Measurements from ENCODE around the gene IFNGR2.

The IFNGR2 gene

GRCh38 chr21:33478182-33478581 lies 75.0 kb downstream of the IFNGR2 start:
- peak overlapping the region; percentile 93 for H3K27ac ChIP-seq (ENCODE audit: low read length)
- H3K27me3 ChIP-seq (ENCODE audit: low read depth, low read length) = no peaks in the 10 kb centered on the region
- H3K4me1 ChIP-seq (ENCODE audit: control insufficient read depth in 1 of 2, insufficient read depth in 2 of 2, low read length in 2 of 2) = peaks cover 0 to 13% of the 10 kb centered on the region in 2 donors
- H3K4me3 ChIP-seq (ENCODE audit: low read depth in 1 of 2, low read length in 2 of 2) = peak overlapping the region; percentile 92 to 94
- peaks cover 0 to 7% of the 10 kb centered on the region in 2 donors for H3K36me3 ChIP-seq (ENCODE audit: control insufficient read depth in 1 of 2, insufficient read depth in 2 of 2, low read length in 2 of 2)
- no peaks in the 10 kb centered on the region for H3K9me3 ChIP-seq (ENCODE audit: control insufficient read depth in 1 of 2, low read length in 2 of 2)

- H3K27me3 ChIP-seq (ENCODE audit: low read depth, low read length) = no peaks in the 10 kb centered on the region
- H3K4me1 ChIP-seq (ENCODE audit: control insufficient read depth in 1 of 2, insufficient read depth in 2 of 2, low read length in 2 of 2) = peaks cover 0 to 13% of the 10 kb centered on the region in 2 donors
- no peaks in the 10 kb centered on the region for H3K9me3 ChIP-seq (ENCODE audit: control insufficient read depth in 1 of 2, low read length in 2 of 2)
- peak overlapping the region; percentile 93 for H3K27ac ChIP-seq (ENCODE audit: low read length)
- H3K36me3 ChIP-seq (ENCODE audit: control insufficient read depth in 1 of 2, insufficient read depth in 2 of 2, low read length in 2 of 2) = peaks cover 0 to 7% of the 10 kb centered on the region in 2 donors
- peak overlapping the region; percentile 92 to 94 for H3K4me3 ChIP-seq (ENCODE audit: low read depth in 1 of 2, low read length in 2 of 2)
Measured at GRCh38 chr21:33478935-33479678, 75.9 kb downstream of the IFNGR2 start.

GRCh38 chr21:33479679-33480480 lies 76.7 kb downstream of the IFNGR2 start, which contains the start of gene TMEM50B:
Gene TMEM50B (minus strand): TSS chr21:33479974. CDS start chr21:33468885, 11,089 bp downstream.
- H3K4me1 ChIP-seq (ENCODE audit: control insufficient read depth in 1 of 2, insufficient read depth in 2 of 2, low read length in 2 of 2) = peaks cover 0 to 13% of the 10 kb centered on the region in 2 donors
- H3K9me3 ChIP-seq (ENCODE audit: control insufficient read depth in 1 of 2, low read length in 2 of 2) = no peaks in the 10 kb centered on the region
- peak within 1 kb of the TSS; percentile 93 for H3K27ac ChIP-seq (ENCODE audit: low read length)
- H3K36me3 ChIP-seq (ENCODE audit: control insufficient read depth in 1 of 2, insufficient read depth in 2 of 2, low read length in 2 of 2) = peaks cover 0 to 7% of the 10 kb centered on the region in 2 donors
- peak within 1 kb of the TSS; percentile 92 to 94 for H3K4me3 ChIP-seq (ENCODE audit: low read depth in 1 of 2, low read length in 2 of 2)
- H3K27me3 ChIP-seq (ENCODE audit: low read depth, low read length) = no peaks in the 10 kb centered on the region

GRCh38 chr21:33480481-33481103 lies 77.4 kb downstream of the IFNGR2 start:
- Histone ChIP-seq H3K9me3 (ENCODE audit: control insufficient read depth in 1 of 2, low read length in 2 of 2) (no peaks in the 10 kb centered on the region), H3K36me3 (ENCODE audit: control insufficient read depth in 1 of 2, insufficient read depth in 2 of 2, low read length in 2 of 2) (peaks cover 0 to 7% of the 10 kb centered on the region in 2 donors), H3K4me3 (ENCODE audit: low read depth in 1 of 2, low read length in 2 of 2) (peak overlapping the region; percentile 77 to 94), H3K4me1 (ENCODE audit: control insufficient read depth in 1 of 2, insufficient read depth in 2 of 2, low read length in 2 of 2) (peaks cover 0 to 13% of the 10 kb centered on the region in 2 donors), H3K27ac (ENCODE audit: low read length) (peak overlapping the region; percentile 81), H3K27me3 (ENCODE audit: low read depth, low read length) (no peaks in the 10 kb centered on the region)

- no peak overlapping the region for H3K4me3 ChIP-seq (ENCODE audit: low read depth in 1 of 2, low read length in 2 of 2)
- H3K27ac ChIP-seq (ENCODE audit: low read length) = no peak overlapping the region
- no peaks in the 10 kb centered on the region for H3K27me3 ChIP-seq (ENCODE audit: low read depth, low read length)
- H3K4me1 ChIP-seq (ENCODE audit: control insufficient read depth in 1 of 2, insufficient read depth in 2 of 2, low read length in 2 of 2) = peaks cover 0 to 13% of the 10 kb centered on the region in 2 donors
- no peaks in the 10 kb centered on the region for H3K9me3 ChIP-seq (ENCODE audit: control insufficient read depth in 1 of 2, low read length in 2 of 2)
- peaks cover 0 to 7% of the 10 kb centered on the region in 2 donors for H3K36me3 ChIP-seq (ENCODE audit: control insufficient read depth in 1 of 2, insufficient read depth in 2 of 2, low read length in 2 of 2)
Measured at GRCh38 chr21:33481314-33481943, 78.2 kb downstream of the IFNGR2 start.
